ENCODE results near the gene ADAMTS1.

Gene ADAMTS1

GRCh38 chr21:26845066-26845758 lies at the start of gene ADAMTS1:
Gene ADAMTS1, minus strand, starts transcription at chr21:26845409. Its CDS starts 455 bp downstream, at chr21:26844954.
- Histone ChIP-seq H3K36me3 (ENCODE audit: low read depth) (peaks cover 14% of the 10 kb centered on the region), H3K27me3 (ENCODE audit: insufficient read depth, poor library complexity, severe bottlenecking) (peaks cover 22% of the 10 kb centered on the region), H3K9me3 (ENCODE audit: severe bottlenecking) (no peaks in the 10 kb centered on the region), H3K27ac (ENCODE audit: poor library complexity, severe bottlenecking) (no peak within 1 kb of the TSS), H3K4me1 (ENCODE audit: insufficient read depth, poor library complexity, severe bottlenecking) (peaks cover 7% of the 10 kb centered on the region), H3K4me3 (ENCODE audit: severe bottlenecking) (peak within 1 kb of the TSS; percentile 36)
- ATAC-seq (ENCODE audit: low read depth) (peak; percentile 26), DNase-seq (ENCODE audit: low spot score) (peak; percentile 77)
- TF ChIP-seq, protein P1, sequence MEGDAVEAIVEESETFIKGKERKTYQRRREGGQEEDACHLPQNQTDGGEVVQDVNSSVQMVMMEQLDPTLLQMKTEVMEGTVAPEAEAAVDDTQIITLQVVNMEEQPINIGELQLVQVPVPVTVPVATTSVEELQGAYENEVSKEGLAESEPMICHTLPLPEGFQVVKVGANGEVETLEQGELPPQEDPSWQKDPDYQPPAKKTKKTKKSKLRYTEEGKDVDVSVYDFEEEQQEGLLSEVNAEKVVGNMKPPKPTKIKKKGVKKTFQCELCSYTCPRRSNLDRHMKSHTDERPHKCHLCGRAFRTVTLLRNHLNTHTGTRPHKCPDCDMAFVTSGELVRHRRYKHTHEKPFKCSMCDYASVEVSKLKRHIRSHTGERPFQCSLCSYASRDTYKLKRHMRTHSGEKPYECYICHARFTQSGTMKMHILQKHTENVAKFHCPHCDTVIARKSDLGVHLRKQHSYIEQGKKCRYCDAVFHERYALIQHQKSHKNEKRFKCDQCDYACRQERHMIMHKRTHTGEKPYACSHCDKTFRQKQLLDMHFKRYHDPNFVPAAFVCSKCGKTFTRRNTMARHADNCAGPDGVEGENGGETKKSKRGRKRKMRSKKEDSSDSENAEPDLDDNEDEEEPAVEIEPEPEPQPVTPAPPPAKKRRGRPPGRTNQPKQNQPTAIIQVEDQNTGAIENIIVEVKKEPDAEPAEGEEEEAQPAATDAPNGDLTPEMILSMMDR (IDR thresholded peaks at IDR 0.05; ENCODE audit: poor library complexity, severe bottlenecking): peak; percentile 22

- DNase-seq (ENCODE audit: low spot score): no peak
- H3K9me3 ChIP-seq (ENCODE audit: severe bottlenecking): no peaks in the 10 kb centered on the region
- H3K27ac ChIP-seq (ENCODE audit: poor library complexity, severe bottlenecking): no peak overlapping the region
Measured at GRCh38 chr21:26892151-26892550, 46.9 kb upstream of the ADAMTS1 start.

DNA sequence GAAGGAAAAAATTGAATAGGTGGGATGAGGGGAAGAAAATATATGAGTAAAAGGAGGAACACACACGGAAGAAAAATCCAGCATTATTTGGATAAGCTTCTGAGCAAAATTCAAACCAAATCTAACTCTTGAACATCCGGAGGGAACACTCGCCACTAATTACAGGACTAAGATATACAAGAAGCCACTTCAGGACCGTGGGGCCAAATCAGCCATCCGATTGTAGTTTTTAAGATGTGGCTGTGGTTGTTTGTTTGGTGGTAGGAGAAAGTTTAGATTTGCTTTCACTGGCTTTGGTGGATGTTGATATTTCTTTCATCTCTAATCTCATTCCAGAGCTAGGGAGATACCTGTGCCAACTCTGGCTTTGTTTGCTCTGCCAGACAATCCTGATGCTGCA lies 43.7 kb upstream of the ADAMTS1 start:
- Histone ChIP-seq H3K27ac (ENCODE audit: poor library complexity, severe bottlenecking) (no peak overlapping the region), H3K36me3 (ENCODE audit: low read depth) (no peaks in the 10 kb centered on the region), H3K4me1 (ENCODE audit: insufficient read depth, poor library complexity, severe bottlenecking) (no peaks in the 10 kb centered on the region), H3K9me3 (ENCODE audit: severe bottlenecking) (no peaks in the 10 kb centered on the region), H3K4me3 (ENCODE audit: severe bottlenecking) (no peak overlapping the region), H3K27me3 (ENCODE audit: insufficient read depth, poor library complexity, severe bottlenecking) (no peaks in the 10 kb centered on the region)
- DNase-seq (ENCODE audit: low spot score) (no peak), ATAC-seq (ENCODE audit: low read depth) (no peak)
- TF ChIP-seq, protein P1 (IDR thresholded peaks at IDR 0.05; ENCODE audit: poor library complexity, severe bottlenecking): no peak

More at GRCh38 chr21:26892151-26892550, 46.9 kb upstream of the ADAMTS1 start:
- ATAC-seq (ENCODE audit: low read depth): no peak
- TF ChIP-seq, protein P1 (IDR thresholded peaks at IDR 0.05; ENCODE audit: poor library complexity, severe bottlenecking): no peak
- Histone ChIP-seq H3K27me3 (ENCODE audit: insufficient read depth, poor library complexity, severe bottlenecking) (no peaks in the 10 kb centered on the region), H3K36me3 (ENCODE audit: low read depth) (no peaks in the 10 kb centered on the region), H3K4me1 (ENCODE audit: insufficient read depth, poor library complexity, severe bottlenecking) (no peaks in the 10 kb centered on the region), H3K4me3 (ENCODE audit: severe bottlenecking) (no peak overlapping the region)

DNA sequence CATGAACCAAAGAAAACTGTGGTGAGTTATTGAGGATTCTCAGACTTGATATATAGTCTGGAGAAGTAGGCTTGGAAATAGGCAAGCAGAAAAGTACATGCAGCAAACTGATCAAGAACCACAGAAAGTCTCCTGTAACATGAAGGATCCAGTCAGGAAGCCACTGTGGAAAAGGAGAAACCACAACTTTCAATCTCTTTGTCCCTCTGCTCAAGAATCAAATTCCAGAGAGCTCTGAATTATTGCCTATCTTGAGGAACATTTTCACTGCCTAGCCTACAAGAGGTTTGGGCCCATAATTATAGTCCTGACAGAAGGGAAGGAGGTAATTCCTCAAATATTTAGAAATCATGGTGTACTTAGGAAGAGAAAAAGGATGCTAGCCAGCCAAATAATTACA lies 43.0 kb upstream of the ADAMTS1 start:
- TF ChIP-seq, protein P1 (IDR thresholded peaks at IDR 0.05; ENCODE audit: poor library complexity, severe bottlenecking): no peak
- Histone ChIP-seq H3K27me3 (ENCODE audit: insufficient read depth, poor library complexity, severe bottlenecking) (no peaks in the 10 kb centered on the region), H3K4me3 (ENCODE audit: severe bottlenecking) (no peak overlapping the region), H3K4me1 (ENCODE audit: insufficient read depth, poor library complexity, severe bottlenecking) (no peaks in the 10 kb centered on the region), H3K9me3 (ENCODE audit: severe bottlenecking) (no peaks in the 10 kb centered on the region), H3K27ac (ENCODE audit: poor library complexity, severe bottlenecking) (no peak overlapping the region), H3K36me3 (ENCODE audit: low read depth) (no peaks in the 10 kb centered on the region)
- ATAC-seq (ENCODE audit: low read depth): no peak
- DNase-seq (ENCODE audit: low spot score): no peak

DNA sequence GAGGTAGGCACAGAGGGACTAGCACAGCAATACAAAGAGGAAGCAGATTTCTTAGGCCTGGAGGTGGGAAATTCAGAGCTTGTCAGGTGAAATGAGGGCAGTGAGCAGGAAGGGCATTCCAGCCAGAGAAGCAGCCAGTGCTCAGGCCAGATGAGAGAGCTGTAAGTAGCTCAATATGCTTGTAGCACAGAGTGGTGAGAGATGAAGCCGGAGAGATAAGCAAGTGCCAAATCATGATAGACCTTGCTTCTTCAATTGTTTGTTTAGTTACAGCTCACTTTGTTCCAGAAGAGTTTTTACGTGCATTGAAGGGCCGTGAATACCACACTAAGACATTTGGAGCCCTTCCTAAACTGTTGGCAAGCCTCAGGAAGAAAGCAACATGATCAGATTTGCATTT lies 42.0 kb upstream of the ADAMTS1 start:
- H3K9me3 ChIP-seq (ENCODE audit: severe bottlenecking): no peaks in the 10 kb centered on the region
- TF ChIP-seq, protein P1 (IDR thresholded peaks at IDR 0.05; ENCODE audit: poor library complexity, severe bottlenecking): no peak
- DNase-seq (ENCODE audit: low spot score) (no peak), ATAC-seq (ENCODE audit: low read depth) (no peak)
- H3K4me3 ChIP-seq (ENCODE audit: severe bottlenecking): no peak overlapping the region
- H3K27me3 ChIP-seq (ENCODE audit: insufficient read depth, poor library complexity, severe bottlenecking): no peaks in the 10 kb centered on the region
- H3K4me1 ChIP-seq (ENCODE audit: insufficient read depth, poor library complexity, severe bottlenecking): no peaks in the 10 kb centered on the region
- H3K36me3 ChIP-seq (ENCODE audit: low read depth): no peaks in the 10 kb centered on the region
- H3K27ac ChIP-seq (ENCODE audit: poor library complexity, severe bottlenecking): no peak overlapping the region
